ENCODE data around the gene SIRT3.

The SIRT3 gene

GRCh38 chr11:235997-236773 lies at the start of gene SIRT3:
TSS of gene SIRT3 (minus strand) at chr11:236342. CDS start at chr11:236328, 14 bp downstream.
- peak; percentile 85 for DNase-seq

DNA sequence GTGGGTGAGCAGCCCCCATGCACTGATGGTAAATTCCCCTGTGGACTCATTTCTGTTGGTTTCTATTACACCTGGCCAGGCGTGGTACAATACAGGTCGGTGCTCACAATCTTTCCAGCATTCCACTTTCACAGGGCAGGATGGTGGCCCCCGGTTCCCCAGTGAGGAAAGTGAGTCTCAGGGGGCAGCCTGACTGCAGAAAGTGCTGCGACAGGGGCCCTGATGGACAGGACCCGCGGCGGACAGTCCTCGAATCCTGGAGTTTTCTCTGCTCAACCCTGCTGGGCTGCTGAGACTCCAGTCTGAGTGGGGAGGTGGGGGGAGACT lies 49.7 kb upstream of the SIRT3 start:
- no peak for DNase-seq

DNA sequence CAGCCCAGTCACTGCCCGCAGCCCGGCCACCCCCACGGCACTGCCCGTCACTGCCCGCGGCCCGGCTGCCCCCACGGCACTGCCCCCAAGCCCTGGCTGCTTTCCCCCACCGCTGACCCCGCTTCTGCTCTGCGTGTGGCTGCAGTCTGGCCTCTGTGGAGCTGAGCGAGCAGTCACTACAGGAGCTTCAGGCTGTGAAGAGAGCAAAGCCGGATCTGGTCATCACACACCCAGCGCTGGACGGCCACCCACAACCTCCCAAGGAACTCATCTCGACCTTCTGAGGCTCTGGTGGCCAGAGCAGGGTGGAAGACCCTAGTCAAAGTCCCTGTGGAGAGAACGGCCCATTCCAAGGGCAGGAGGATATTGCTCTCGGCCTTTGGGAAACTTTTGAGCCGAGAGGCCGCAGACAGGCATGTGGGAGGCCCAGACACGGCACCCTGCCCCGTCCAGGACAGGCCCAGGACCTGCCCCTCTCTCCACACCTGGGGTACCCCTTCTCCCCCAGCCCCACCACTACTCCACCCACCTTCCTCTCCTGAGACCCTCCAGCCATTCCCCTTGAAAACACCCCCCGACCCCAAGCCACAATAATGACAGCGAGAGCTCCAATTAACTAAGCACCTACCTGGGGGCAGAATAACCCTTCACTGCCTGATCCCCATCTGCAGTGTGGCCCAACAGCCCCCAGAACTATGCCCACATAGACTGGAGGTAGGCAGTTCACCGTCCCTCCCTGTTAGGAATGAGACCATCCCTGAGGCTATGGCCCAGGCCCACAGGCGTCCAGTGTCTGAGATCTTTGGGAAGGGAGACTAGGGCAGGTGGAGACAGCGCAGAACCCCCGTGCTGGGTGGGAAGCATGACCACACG lies 49.1 kb upstream of the SIRT3 start:
- no peak for DNase-seq

DNA sequence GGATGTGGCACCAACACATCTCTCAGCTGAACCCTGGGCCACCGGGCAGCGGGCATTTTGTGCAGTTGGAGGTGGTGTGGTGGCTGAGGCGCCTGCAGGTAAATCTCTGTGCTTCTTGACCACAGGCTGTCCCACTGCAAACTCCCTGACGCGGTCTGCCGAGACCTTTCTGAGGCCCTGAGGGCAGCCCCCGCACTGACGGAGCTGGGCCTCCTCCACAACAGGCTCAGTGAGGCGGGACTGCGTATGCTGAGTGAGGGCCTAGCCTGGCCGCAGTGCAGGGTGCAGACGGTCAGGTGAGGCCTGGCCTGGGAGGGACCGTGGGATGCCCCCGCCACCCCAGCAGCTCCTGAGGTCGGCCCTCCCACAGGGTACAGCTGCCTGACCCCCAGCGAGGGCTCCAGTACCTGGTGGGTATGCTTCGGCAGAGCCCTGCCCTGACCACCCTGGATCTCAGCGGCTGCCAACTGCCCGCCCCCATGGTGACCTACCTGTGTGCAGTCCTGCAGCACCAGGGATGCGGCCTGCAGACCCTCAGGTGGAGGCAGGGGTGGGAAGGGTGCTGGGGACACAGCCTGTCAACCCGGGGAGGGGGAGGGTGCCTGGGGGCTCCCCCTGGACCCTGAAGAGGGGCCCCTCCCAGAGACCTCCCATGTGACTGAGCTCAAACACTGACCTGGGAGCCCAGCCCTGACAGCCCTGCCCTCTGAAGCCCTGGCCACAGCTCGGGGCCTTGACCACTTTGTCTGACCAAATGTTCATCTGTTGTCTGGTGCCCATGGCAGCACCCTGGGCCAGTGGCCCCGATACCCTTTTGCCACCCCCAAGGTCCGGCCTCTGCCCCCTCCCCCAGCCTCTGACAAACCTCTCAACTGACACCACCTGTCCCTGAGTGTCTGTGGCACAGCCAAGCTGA lies 48.2 kb upstream of the SIRT3 start:
- DNase-seq, result no peak

- DNase-seq, result no peak
Observed at GRCh38 chr11:283405-284104, 47.4 kb upstream of the SIRT3 start.

DNA sequence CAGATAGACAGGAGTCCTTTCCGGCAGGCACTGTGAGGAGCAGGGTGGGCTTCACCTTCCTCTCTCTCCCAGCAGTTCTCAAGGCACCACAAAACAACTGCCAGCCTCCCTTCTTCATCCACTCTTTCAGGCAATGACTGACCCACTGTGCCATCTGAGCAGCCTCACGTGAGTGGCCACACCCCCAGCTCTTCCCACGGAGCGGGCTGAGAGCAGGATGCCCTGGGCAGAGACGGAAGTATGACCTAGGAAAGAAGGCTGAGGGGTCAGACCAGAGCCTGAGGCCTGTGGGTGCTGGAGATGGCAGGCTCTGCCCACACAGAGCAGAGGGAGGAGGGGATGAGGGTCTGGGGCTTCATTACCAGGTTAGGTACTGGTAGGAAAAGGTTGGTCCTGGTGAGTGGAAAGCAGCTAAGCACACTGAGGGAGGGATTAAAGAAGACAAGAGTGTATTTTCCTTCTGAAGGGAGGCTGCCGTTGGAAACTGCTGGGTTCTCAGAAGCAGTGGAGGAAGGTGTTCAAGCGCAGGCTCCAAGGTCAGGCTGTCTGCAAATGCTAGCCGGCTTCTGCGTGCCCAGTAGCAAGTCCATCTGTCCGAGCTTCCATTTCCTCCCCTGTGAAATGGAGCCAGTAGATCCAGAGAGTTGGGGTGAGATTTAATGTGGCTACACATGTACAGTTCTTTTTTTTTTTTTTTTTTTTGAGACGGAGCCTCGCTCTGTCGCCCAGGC lies 46.7 kb upstream of the SIRT3 start:
- DNase-seq, result no peak

- no peak for DNase-seq
Observed at GRCh38 chr11:282171-282570, 46.0 kb upstream of the SIRT3 start.

DNA sequence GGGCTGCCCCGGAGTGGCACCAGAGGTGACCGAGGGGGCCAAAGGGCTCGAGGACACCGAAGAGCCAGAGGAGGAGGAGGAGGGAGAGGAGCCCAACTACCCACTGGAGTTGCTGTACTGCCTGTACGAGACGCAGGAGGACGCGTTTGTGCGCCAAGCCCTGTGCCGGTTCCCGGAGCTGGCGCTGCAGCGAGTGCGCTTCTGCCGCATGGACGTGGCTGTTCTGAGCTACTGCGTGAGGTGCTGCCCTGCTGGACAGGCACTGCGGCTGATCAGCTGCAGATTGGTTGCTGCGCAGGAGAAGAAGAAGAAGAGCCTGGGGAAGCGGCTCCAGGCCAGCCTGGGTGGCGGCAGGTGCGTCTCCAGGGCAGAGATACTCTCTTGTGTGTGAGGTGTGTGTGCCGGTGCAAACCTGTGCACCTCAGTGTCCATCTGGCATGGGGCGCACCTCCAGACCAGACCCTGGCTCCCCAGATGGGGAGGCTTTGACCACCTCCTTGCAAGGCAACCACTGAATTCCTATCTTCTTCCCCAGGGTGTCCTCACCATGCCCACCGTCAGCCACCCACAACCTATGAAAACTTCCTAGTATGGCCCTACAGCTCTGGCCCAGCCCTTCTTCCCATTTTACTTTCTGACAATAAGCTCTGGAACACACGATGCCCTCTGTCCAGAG lies 45.5 kb upstream of the SIRT3 start:
- no peak for DNase-seq

DNA sequence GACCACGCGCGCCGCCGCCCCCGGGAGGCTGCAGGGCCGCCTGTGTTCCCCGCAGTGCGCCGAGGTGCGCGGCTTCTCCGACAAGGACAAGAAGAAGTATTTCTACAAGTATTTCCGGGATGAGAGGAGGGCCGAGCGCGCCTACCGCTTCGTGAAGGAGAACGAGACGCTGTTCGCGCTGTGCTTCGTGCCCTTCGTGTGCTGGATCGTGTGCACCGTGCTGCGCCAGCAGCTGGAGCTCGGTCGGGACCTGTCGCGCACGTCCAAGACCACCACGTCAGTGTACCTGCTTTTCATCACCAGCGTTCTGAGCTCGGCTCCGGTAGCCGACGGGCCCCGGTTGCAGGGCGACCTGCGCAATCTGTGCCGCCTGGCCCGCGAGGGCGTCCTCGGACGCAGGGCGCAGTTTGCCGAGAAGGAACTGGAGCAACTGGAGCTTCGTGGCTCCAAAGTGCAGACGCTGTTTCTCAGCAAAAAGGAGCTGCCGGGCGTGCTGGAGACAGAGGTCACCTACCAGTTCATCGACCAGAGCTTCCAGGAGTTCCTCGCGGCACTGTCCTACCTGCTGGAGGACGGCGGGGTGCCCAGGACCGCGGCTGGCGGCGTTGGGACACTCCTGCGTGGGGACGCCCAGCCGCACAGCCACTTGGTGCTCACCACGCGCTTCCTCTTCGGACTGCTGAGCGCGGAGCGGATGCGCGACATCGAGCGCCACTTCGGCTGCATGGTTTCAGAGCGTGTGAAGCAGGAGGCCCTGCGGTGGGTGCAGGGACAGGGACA lies 44.8 kb upstream of the SIRT3 start:
- DNase-seq, result peak; percentile 63

DNA sequence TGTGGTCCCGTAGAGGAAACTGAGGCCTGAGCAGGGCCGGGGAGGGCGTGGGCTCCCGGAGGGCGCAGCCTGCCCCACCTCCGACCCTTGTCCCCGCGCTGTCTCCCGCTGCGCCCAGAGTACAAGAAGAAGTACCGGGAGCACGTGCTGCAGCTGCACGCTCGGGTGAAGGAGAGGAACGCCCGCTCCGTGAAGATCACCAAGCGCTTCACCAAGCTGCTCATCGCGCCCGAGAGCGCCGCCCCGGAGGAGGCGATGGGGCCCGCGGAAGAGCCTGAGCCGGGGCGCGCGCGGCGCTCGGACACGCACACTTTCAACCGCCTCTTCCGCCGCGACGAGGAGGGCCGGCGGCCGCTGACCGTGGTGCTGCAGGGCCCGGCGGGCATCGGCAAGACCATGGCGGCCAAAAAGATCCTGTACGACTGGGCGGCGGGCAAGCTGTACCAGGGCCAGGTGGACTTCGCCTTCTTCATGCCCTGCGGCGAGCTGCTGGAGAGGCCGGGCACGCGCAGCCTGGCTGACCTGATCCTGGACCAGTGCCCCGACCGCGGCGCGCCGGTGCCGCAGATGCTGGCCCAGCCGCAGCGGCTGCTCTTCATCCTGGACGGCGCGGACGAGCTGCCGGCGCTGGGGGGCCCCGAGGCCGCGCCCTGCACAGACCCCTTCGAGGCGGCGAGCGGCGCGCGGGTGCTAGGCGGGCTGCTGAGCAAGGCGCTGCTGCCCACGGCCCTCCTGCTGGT lies 44.0 kb upstream of the SIRT3 start:
- peak; percentile 64 for DNase-seq

GRCh38 chr11:279040-279965 lies 43.2 kb upstream of the SIRT3 start:
- DNase-seq, result peak; percentile 48

- no peak for DNase-seq
Observed at GRCh38 chr11:278001-278951, 42.1 kb upstream of the SIRT3 start, which contains the start of gene NLRP6. TSS of gene NLRP6 (plus strand) at chr11:278407. CDS start at chr11:278570, 163 bp downstream.

GRCh38 chr11:276219-276618 lies 40.1 kb upstream of the SIRT3 start:
- no peak for DNase-seq

GRCh38 chr11:272931-273198 lies 36.7 kb upstream of the SIRT3 start:
- DNase-seq, result no peak

GRCh38 chr11:272195-272930 lies 36.2 kb upstream of the SIRT3 start:
- DNase-seq, result no peak

GRCh38 chr11:271319-271715 lies 35.2 kb upstream of the SIRT3 start:
- no peak for DNase-seq

All from activated T-cell treated with anti-CD3 and anti-CD28 coated beads, Interleukin-2, amount 50 U/mL, for 1 hour (primary cell).